K562 (cell line): Measurements from ENCODE around the gene ARL2. TPM values are rescaled to one million over a fixed set of nuclear protein-coding genes. Genes with fewer than 3 reads are reported as not detected.

Experiments used
- CEBPB ChIP-seq: fragments of 450-650 bp; IDR thresholded peaks from 2 replicates; pipeline ENCODE4 v1.6.1; 2016; ENCODE audit warnings: missing genetic modification characterization, missing compliant biosample characterization
- CEBPG ChIP-seq, 3 experiments: fragments of 200-800 bp in 1 of 3; sonication (Bioruptor generic) in 1 of 3; sonication (generic) in 1 of 3; formaldehyde crosslinking in 1 of 3; IDR thresholded peaks in 2 of 3; conservative IDR thresholded peaks in 1 of 3; 2 replicates each; pipeline versions ENCODE4 v1.6.1 to v1.8.0; 2016 to 2022; ENCODE audit warnings: missing compliant biosample characterization in 2 of 3, missing genetic modification characterization in 2 of 3, mild to moderate bottlenecking in 1 of 3, missing genetic modification reagents in 1 of 3
- CTBP1 ChIP-seq: fragments of 450-650 bp; IDR thresholded peaks from 2 replicates; pipeline ENCODE4 v1.6.1; 2016; ENCODE audit warnings: borderline replicate concordance
- EGR1 ChIP-seq: fragments of 450-650 bp; conservative IDR thresholded peaks from 2 replicates; pipeline ENCODE4 v1.6.1; 2017; ENCODE audit warnings: mild to moderate bottlenecking
- ESRRA ChIP-seq: fragments of 450-650 bp; IDR thresholded peaks from 2 replicates; pipeline ENCODE4 v1.6.1; 2014; ENCODE audit warnings: low read depth, mild to moderate bottlenecking, moderate library complexity, borderline replicate concordance
- ETS2 ChIP-seq: IDR thresholded peaks from 2 replicates; pipeline ENCODE4 v1.6.1; 2016; ENCODE audit warnings: borderline replicate concordance, missing genetic modification characterization, mild to moderate bottlenecking, moderate library complexity, missing compliant biosample characterization; ENCODE audit not compliant: poor library complexity, severe bottlenecking
- FOXP1 ChIP-seq: sonication (generic); formaldehyde crosslinking; IDR thresholded peaks from 2 replicates; pipeline ENCODE4 v1.8.0; 2022; ENCODE audit warnings: mild to moderate bottlenecking, missing genetic modification reagents
- JUND ChIP-seq, 2 experiments: IDR thresholded peaks; 2 replicates in 1 of 2; 3 replicates in 1 of 2; pipeline ENCODE4 v1.6.1; 2011; ENCODE audit warnings: borderline replicate concordance in 2 of 2, low read depth in 2 of 2, low read length in 2 of 2, improper control_type of control experiment in 1 of 2, missing biosample characterization in 1 of 2, missing genetic modification characterization in 1 of 2, missing genetic modification reagents in 1 of 2
- MTA3 ChIP-seq: fragments of 450-650 bp; formaldehyde crosslinking; IDR thresholded peaks from 2 replicates; pipeline ENCODE4 v1.6.1; 2017; ENCODE audit warnings: mild to moderate bottlenecking, borderline replicate concordance
- POLR2A ChIP-seq: fragments of 450-650 bp; conservative IDR thresholded peaks from 2 replicates; pipeline ENCODE4 v1.6.1; 2016
- RAD51 ChIP-seq: fragments of 450-650 bp; IDR thresholded peaks from 2 replicates; pipeline ENCODE4 v1.7.1; 2016; ENCODE audit warnings: low read depth, mild to moderate bottlenecking, borderline replicate concordance
- TAF1 ChIP-seq: IDR thresholded peaks from 2 replicates; pipeline ENCODE4 v1.6.1; 2011; ENCODE audit warnings: mild to moderate bottlenecking, low read length, moderate library complexity; ENCODE audit not compliant: insufficient read depth, control insufficient read depth, severe bottlenecking; ENCODE audit errors: extremely low read depth
- ZNF174 ChIP-seq: fragments of 250-450 bp; sonication (Bioruptor Pico); IDR thresholded peaks from 2 replicates; pipeline ENCODE4 v1.4.0; 2020; ENCODE audit warnings: mild to moderate bottlenecking
- ZNF445 ChIP-seq: fragments of 250-450 bp; sonication (Bioruptor Pico); IDR thresholded peaks from 2 replicates; pipeline ENCODE4 v1.4.0; 2020; ENCODE audit warnings: low read depth, mild to moderate bottlenecking, moderate library complexity
- polyA plus RNA-seq, 8 experiments: library from polyadenylated mRNA; depleted of rRNA in 4 of 8; stranded (reverse) in 5 of 8; unstranded in 3 of 8; fragments of >200 nt; fragmentation: Nextera tagmentation in 2 of 8; fragmentation: Illumina TruSeq in 1 of 8; extraction: Ambion mirVana in 2 of 8; extraction: Trizol in 1 of 8; gene quantifications; 2 replicates each; pipeline versions ENCODE4 v1.2.1 to v1.2.3, GENCODE V29; 2011 to 2014; ENCODE audit warnings: inconsistent platforms in 1 of 8, missing spikeins in 1 of 8
- total RNA-seq, 7 experiments: library from RNA; depleted of rRNA in 6 of 7; stranded (reverse); fragments of >200 nt in 6 of 7; fragmentation: Illumina TruSeq in 2 of 7; extraction: Trizol in 2 of 7; gene quantifications; 2 replicates each; pipeline versions ENCODE4 v1.2.1 to v1.2.3, GENCODE V29; 2011 to 2021; ENCODE audit warnings: low replicate concordance in 1 of 7
- TF ChIP-seq, protein P1 (sequence below): fragments of 450-650 bp; IDR thresholded peaks from 2 replicates; pipeline ENCODE4 v1.6.1; 2016; ENCODE audit warnings: mild to moderate bottlenecking, moderate library complexity
- TF ChIP-seq, protein P2 (sequence below): sonication (generic); formaldehyde crosslinking; IDR thresholded peaks from 2 replicates; pipeline ENCODE4 v1.8.0; 2022; ENCODE audit warnings: mild to moderate bottlenecking, missing genetic modification reagents

Gene ARL2
- total and polyA plus RNA-seq, 9 of the 15 experiments (the other 6 are each of a cell fraction or from before 2014, with no cell fraction given), result 5.7 to 154 (median 92.2) TPM

DNA sequence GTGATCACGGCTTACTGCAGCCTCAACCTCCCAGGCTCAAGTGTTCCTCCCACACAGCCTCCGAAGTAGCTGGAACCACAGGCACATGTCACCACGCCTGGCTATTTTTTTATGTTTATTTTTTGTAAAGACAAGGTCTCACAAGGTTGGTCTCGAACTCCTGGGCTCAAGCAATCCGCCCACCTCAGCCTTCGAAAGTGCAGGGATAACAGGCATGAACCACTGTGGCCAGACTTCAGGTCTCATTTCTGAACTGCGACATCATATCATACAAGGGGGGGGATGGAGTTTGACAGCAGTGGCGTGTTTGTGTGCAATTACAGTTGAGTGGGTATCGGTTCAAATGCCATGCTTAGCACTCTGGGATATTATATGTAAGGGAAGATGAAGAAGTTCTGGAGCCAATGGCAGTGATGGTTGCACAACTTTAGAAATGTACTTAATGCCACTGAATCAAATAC lies 37.5 kb downstream of the ARL2 start (continued):
- TF ChIP-seq, protein P1, sequence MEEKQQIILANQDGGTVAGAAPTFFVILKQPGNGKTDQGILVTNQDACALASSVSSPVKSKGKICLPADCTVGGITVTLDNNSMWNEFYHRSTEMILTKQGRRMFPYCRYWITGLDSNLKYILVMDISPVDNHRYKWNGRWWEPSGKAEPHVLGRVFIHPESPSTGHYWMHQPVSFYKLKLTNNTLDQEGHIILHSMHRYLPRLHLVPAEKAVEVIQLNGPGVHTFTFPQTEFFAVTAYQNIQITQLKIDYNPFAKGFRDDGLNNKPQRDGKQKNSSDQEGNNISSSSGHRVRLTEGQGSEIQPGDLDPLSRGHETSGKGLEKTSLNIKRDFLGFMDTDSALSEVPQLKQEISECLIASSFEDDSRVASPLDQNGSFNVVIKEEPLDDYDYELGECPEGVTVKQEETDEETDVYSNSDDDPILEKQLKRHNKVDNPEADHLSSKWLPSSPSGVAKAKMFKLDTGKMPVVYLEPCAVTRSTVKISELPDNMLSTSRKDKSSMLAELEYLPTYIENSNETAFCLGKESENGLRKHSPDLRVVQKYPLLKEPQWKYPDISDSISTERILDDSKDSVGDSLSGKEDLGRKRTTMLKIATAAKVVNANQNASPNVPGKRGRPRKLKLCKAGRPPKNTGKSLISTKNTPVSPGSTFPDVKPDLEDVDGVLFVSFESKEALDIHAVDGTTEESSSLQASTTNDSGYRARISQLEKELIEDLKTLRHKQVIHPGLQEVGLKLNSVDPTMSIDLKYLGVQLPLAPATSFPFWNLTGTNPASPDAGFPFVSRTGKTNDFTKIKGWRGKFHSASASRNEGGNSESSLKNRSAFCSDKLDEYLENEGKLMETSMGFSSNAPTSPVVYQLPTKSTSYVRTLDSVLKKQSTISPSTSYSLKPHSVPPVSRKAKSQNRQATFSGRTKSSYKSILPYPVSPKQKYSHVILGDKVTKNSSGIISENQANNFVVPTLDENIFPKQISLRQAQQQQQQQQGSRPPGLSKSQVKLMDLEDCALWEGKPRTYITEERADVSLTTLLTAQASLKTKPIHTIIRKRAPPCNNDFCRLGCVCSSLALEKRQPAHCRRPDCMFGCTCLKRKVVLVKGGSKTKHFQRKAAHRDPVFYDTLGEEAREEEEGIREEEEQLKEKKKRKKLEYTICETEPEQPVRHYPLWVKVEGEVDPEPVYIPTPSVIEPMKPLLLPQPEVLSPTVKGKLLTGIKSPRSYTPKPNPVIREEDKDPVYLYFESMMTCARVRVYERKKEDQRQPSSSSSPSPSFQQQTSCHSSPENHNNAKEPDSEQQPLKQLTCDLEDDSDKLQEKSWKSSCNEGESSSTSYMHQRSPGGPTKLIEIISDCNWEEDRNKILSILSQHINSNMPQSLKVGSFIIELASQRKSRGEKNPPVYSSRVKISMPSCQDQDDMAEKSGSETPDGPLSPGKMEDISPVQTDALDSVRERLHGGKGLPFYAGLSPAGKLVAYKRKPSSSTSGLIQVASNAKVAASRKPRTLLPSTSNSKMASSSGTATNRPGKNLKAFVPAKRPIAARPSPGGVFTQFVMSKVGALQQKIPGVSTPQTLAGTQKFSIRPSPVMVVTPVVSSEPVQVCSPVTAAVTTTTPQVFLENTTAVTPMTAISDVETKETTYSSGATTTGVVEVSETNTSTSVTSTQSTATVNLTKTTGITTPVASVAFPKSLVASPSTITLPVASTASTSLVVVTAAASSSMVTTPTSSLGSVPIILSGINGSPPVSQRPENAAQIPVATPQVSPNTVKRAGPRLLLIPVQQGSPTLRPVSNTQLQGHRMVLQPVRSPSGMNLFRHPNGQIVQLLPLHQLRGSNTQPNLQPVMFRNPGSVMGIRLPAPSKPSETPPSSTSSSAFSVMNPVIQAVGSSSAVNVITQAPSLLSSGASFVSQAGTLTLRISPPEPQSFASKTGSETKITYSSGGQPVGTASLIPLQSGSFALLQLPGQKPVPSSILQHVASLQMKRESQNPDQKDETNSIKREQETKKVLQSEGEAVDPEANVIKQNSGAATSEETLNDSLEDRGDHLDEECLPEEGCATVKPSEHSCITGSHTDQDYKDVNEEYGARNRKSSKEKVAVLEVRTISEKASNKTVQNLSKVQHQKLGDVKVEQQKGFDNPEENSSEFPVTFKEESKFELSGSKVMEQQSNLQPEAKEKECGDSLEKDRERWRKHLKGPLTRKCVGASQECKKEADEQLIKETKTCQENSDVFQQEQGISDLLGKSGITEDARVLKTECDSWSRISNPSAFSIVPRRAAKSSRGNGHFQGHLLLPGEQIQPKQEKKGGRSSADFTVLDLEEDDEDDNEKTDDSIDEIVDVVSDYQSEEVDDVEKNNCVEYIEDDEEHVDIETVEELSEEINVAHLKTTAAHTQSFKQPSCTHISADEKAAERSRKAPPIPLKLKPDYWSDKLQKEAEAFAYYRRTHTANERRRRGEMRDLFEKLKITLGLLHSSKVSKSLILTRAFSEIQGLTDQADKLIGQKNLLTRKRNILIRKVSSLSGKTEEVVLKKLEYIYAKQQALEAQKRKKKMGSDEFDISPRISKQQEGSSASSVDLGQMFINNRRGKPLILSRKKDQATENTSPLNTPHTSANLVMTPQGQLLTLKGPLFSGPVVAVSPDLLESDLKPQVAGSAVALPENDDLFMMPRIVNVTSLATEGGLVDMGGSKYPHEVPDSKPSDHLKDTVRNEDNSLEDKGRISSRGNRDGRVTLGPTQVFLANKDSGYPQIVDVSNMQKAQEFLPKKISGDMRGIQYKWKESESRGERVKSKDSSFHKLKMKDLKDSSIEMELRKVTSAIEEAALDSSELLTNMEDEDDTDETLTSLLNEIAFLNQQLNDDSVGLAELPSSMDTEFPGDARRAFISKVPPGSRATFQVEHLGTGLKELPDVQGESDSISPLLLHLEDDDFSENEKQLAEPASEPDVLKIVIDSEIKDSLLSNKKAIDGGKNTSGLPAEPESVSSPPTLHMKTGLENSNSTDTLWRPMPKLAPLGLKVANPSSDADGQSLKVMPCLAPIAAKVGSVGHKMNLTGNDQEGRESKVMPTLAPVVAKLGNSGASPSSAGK, result no peak
- TF ChIP-seq CTBP1, result no peak
- 0 out of 2 replicates have a peak, but pooled peaks have one; percentile 20 for TF ChIP-seq POLR2A
- no peak for TF ChIP-seq MTA3
- no peak for TF ChIP-seq JUND (IDR thresholded peaks at IDR 0.05; ENCODE audit: borderline replicate concordance, low read depth, low read length)
- no peak for TF ChIP-seq JUND (tag; IDR thresholded peaks at IDR 0.05; ENCODE audit: borderline replicate concordance, low read depth, low read length)
- peak; percentile 37; the same call in 1 of the 2 replicates for TF ChIP-seq CEBPB (tag)
- 0 out of 2 replicates have a peak, but pooled peaks have one; percentile 5 for TF ChIP-seq EGR1
- TF ChIP-seq FOXP1, result no peak
- TF ChIP-seq ZNF445, result no peak
- TF ChIP-seq ESRRA, result no peak
- TF ChIP-seq CEBPG (CRISPR knock-in tag; IDR thresholded peaks at IDR 0.05), result no peak
- 0 out of 4 replicates have a peak, but pooled peaks of 1 of the 2 experiments have one; percentile 19 for TF ChIP-seq CEBPG (tag; conservative IDR thresholded peaks at IDR 0.05 in 1 of 2, IDR thresholded peaks at IDR 0.05 in 1 of 2)
- TF ChIP-seq ZNF174 (CRISPR knock-in tag), result no peak
- no peak for TF ChIP-seq TAF1
- no peak for TF ChIP-seq RAD51
- no peak for TF ChIP-seq ETS2
- TF ChIP-seq, protein P2, sequence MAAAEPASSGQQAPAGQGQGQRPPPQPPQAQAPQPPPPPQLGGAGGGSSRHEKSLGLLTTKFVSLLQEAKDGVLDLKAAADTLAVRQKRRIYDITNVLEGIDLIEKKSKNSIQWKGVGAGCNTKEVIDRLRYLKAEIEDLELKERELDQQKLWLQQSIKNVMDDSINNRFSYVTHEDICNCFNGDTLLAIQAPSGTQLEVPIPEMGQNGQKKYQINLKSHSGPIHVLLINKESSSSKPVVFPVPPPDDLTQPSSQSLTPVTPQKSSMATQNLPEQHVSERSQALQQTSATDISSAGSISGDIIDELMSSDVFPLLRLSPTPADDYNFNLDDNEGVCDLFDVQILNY (CRISPR knock-in tag), result no peak
